C4-2B (cell line): Measurements from ENCODE around the gene GRB10.

Experiments used
- H3K27ac ChIP-seq: fragments of 450-650 bp; 2 replicates; pipeline ENCODE4 v1.5.1; 2017
- CTCF ChIP-seq: fragments of 450-650 bp; conservative IDR thresholded peaks from 2 replicates; pipeline ENCODE4 v1.5.1; 2017; ENCODE audit warnings: mild to moderate bottlenecking
- ZFX ChIP-seq: fragments of 450-650 bp; IDR thresholded peaks from 2 replicates; pipeline ENCODE4 v1.6.1; 2017

The GRB10 gene

GRCh38 chr7:50812094-50812493, 29.4 kb upstream of the GRB10 start:
- no peak for TF ChIP-seq CTCF
- no peak for TF ChIP-seq ZFX
- H3K27ac ChIP-seq, result no peak overlapping the region

GRCh38 chr7:50808282-50808888, 25.7 kb upstream of the GRB10 start:
- TF ChIP-seq ZFX, result no peak
- TF ChIP-seq CTCF, result no peak
- no peak overlapping the region for H3K27ac ChIP-seq

- no peak overlapping the region for H3K27ac ChIP-seq
- TF ChIP-seq ZFX, result no peak
- no peak for TF ChIP-seq CTCF
These were observed 24.5 kb upstream of the GRB10 start for GRCh38 chr7:50807026-50807730.

- TF ChIP-seq ZFX, result no peak
- TF ChIP-seq CTCF, result no peak
- no peak overlapping the region for H3K27ac ChIP-seq
These were observed 23.4 kb upstream of the GRB10 start for GRCh38 chr7:50806143-50806542.

- no peak overlapping the region for H3K27ac ChIP-seq
- TF ChIP-seq CTCF (no peak), ZFX (no peak)
These were observed 22.9 kb upstream of the GRB10 start for GRCh38 chr7:50805447-50806125.

- TF ChIP-seq ZFX (no peak), CTCF (no peak)
- H3K27ac ChIP-seq, result no peak overlapping the region
These were observed 21.0 kb upstream of the GRB10 start for GRCh38 chr7:50803359-50804337.
